CD4-positive, alpha-beta T cell (primary cell): ENCODE results near the gene ABHD1. TPM values are rescaled to one million over a fixed set of nuclear protein-coding genes. Genes with fewer than 3 reads are reported as not detected.

Source experiments
- ATAC-seq: fragments of 200-7000 bp; cut with Tn5 transposase; one replicate; pipeline ENCODE4 v1.10.0; 2022; ENCODE audit warnings: mild to moderate bottlenecking; ENCODE audit not compliant: poor library complexity
- CTCF ChIA-PET: fragments of 350-600 bp; sonication (Branson Sonifier 250); formaldehyde crosslinking; loops from one replicate; lab custom pipeline; 2021; ENCODE audit warnings: antibody characterized with exemption, inconsistent platforms; lab: Charles Lee
- POLR2A ChIA-PET: fragments of 350-600 bp; sonication (Branson Sonifier 250); formaldehyde crosslinking; loops from one replicate; lab custom pipeline; 2021; ENCODE audit warnings: antibody characterized with exemption, inconsistent platforms; lab: Charles Lee
- DNase-seq, 14 experiments: peaks; one replicate each; pipeline ENCODE4 v3.0.0-alpha.2; 2013 to 2020; ENCODE audit warnings: mixed read lengths in 2 of 14
- H3K27ac ChIP-seq, 2 donors: one replicate each; pipeline versions ENCODE4 v1.5.1 to v1.7.0; 2013; ENCODE audit warnings: low read length in 2 of 2, low read depth in 1 of 2, mild to moderate bottlenecking in 1 of 2
- H3K27me3 ChIP-seq, 2 experiments: 1 replicate in 1 of 2; 2 replicates in 1 of 2; pipeline versions ENCODE4 v1.6.1 to v1.7.0; 2013; ENCODE audit warnings: low read length in 2 of 2, control low read depth in 1 of 2, mild to moderate bottlenecking in 1 of 2, moderate library complexity in 1 of 2; ENCODE audit not compliant: insufficient read depth in 2 of 2, control insufficient read depth in 1 of 2
- H3K36me3 ChIP-seq: one replicate; pipeline ENCODE4 v1.6.1; 2013; ENCODE audit warnings: low read length, control low read depth; ENCODE audit not compliant: insufficient read depth
- H3K4me1 ChIP-seq: one replicate; pipeline ENCODE4 v1.6.1; 2013; ENCODE audit warnings: low read length, control low read depth; ENCODE audit not compliant: insufficient read depth
- H3K4me3 ChIP-seq: one replicate; pipeline ENCODE4 v1.5.1; 2013; ENCODE audit warnings: mild to moderate bottlenecking, low read length, moderate library complexity
- H3K9me3 ChIP-seq, 2 experiments: 1 replicate in 1 of 2; 2 replicates in 1 of 2; pipeline versions ENCODE4 v1.6.1 to v1.7.0; 2013; ENCODE audit warnings: low read length in 2 of 2, mild to moderate bottlenecking in 2 of 2, control low read depth in 1 of 2, moderate library complexity in 1 of 2; ENCODE audit not compliant: control insufficient read depth in 1 of 2, insufficient read depth in 1 of 2
- H3K27ac Mint-ChIP-seq: one replicate; pipeline ENCODE4 v1.8.0; 2020; ENCODE audit warnings: mixed read lengths
- H3K27me3 Mint-ChIP-seq: one replicate; pipeline ENCODE4 v1.8.0; 2021; ENCODE audit warnings: mixed read lengths
- H3K36me3 Mint-ChIP-seq: one replicate; pipeline ENCODE4 v1.8.0; 2021; ENCODE audit warnings: low read depth, mixed read lengths
- H3K4me1 Mint-ChIP-seq: one replicate; pipeline ENCODE4 v1.8.0; 2021; ENCODE audit warnings: low read depth, mixed read lengths
- H3K4me3 Mint-ChIP-seq: one replicate; pipeline ENCODE4 v1.8.0; 2020; ENCODE audit warnings: mild to moderate bottlenecking, mixed read lengths
- H3K9me3 Mint-ChIP-seq: one replicate; pipeline ENCODE4 v1.8.0; 2020; ENCODE audit warnings: mixed read lengths
- intact Hi-C, 2 experiments: fragments of 100-400 bp; cut with DNase I in 1 of 2; cut with micrococcal nuclease in 1 of 2; formaldehyde crosslinking; loops; one replicate each; pipeline versions ENCODE4 v1.15.1 to v1.9.0; 2023 to 2025; cut with DNase I, micrococcal nuclease
- total RNA-seq, 174 experiments: library from RNA in 2 of 174; stranded (reverse) in 2 of 174; gene quantifications; one replicate each; pipeline ENCODE4 v1.2.3 and lab custom pipeline; 2021 to 2026
- TF ChIP-seq, protein P1 (sequence below): fragments of 200-600 bp; IDR thresholded peaks from one replicate; pipeline ENCODE4 v1.8.0; 2022; ENCODE audit warnings: antibody characterized with exemption, mild to moderate bottlenecking

The ABHD1 gene
- total RNA-seq, 2 experiments from 2014 or later = 1.0 to 1.3 TPM

DNA sequence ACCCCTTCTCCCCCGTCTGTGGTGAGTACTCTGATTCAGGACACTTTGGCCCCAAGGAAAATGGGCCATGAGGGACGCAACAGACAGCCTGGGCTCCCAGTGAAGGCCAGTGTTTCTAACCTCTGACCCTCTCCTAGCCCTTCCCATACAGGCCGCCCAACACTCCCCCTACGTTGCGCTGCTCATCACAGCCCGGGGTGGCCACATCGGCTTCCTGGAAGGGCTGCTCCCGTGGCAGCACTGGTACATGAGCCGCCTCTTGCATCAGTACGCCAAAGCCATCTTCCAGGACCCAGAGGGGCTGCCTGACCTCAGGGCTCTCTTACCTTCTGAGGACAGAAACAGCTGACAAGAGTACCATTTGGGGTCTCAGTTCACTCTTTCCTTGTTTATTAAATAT, 6.8 kb downstream of the ABHD1 start:
- Histone ChIP-seq H3K4me3 (no peak overlapping the region), H3K4me1 (peaks cover 30% of the 10 kb centered on the region), H3K36me3 (peaks cover 36% of the 10 kb centered on the region), H3K27me3 (no peaks in the 10 kb centered on the region), H3K27ac (no peak overlapping the region), H3K9me3 (no peaks in the 10 kb centered on the region)
- Mint-ChIP-seq H3K27ac (peak overlapping the region; percentile 51), H3K27me3 (no peaks in the 10 kb centered on the region), H3K36me3 (peaks cover 40% of the 10 kb centered on the region), H3K9me3 (no peaks in the 10 kb centered on the region), H3K4me1 (peaks cover 19% of the 10 kb centered on the region), H3K4me3 (peak overlapping the region; percentile 56)
- ATAC-seq = no peak
- TF ChIP-seq, protein P1, sequence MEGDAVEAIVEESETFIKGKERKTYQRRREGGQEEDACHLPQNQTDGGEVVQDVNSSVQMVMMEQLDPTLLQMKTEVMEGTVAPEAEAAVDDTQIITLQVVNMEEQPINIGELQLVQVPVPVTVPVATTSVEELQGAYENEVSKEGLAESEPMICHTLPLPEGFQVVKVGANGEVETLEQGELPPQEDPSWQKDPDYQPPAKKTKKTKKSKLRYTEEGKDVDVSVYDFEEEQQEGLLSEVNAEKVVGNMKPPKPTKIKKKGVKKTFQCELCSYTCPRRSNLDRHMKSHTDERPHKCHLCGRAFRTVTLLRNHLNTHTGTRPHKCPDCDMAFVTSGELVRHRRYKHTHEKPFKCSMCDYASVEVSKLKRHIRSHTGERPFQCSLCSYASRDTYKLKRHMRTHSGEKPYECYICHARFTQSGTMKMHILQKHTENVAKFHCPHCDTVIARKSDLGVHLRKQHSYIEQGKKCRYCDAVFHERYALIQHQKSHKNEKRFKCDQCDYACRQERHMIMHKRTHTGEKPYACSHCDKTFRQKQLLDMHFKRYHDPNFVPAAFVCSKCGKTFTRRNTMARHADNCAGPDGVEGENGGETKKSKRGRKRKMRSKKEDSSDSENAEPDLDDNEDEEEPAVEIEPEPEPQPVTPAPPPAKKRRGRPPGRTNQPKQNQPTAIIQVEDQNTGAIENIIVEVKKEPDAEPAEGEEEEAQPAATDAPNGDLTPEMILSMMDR = no peak
- ChIA-PET CTCF (no interaction called here), POLR2A (no interaction called here)
- DNase-seq = no peak
- intact Hi-C loops = loop anchor here in 1 of 2 experiments (5.0 kb wide), 1 partner anchor 58 kb away; the partner anchor contains the start of gene OST4

DNA sequence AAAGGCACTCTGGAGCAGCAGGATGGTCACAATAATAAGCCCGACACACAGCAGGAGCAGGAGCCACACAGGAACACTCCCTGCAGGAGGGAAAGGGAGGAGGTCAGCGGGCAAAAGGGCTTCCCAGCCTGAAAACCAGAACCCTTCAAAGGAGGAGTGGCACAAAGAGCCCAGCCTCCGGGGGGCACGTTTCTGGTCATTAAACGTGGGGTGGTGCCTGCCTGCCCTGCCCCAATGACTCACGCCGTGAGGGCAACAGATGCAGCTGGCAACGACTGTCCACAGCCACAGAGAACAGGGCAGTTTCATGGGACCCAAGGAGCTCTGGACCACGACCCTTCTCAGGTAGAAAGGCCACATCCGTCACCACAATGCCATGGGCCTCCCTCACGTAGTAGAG, 7.8 kb downstream of the ABHD1 start:
- Histone ChIP-seq H3K9me3 (no peaks in the 10 kb centered on the region), H3K27ac (no peak overlapping the region), H3K4me3 (no peak overlapping the region), H3K36me3 (peaks cover 36% of the 10 kb centered on the region), H3K27me3 (no peaks in the 10 kb centered on the region), H3K4me1 (peaks cover 30% of the 10 kb centered on the region)
- ChIA-PET POLR2A (interaction anchor here (1.2 kb wide), 1 partner anchor 8 kb away, joined by 3 read pairs; the partner anchor contains the start of gene ABHD1), CTCF (interaction anchor here (0.9 kb wide), 1 partner anchor 148 kb away, joined by 3 read pairs; no protein-coding TSS in a partner anchor)
- DNase-seq (no peak), ATAC-seq (no peak)
- TF ChIP-seq, protein P1 = no peak
- Mint-ChIP-seq H3K27me3 (no peaks in the 10 kb centered on the region), H3K4me3 (peak overlapping the region; percentile 46), H3K27ac (no peak overlapping the region), H3K36me3 (peaks cover 40% of the 10 kb centered on the region), H3K9me3 (no peaks in the 10 kb centered on the region), H3K4me1 (peaks cover 19% of the 10 kb centered on the region)
- intact Hi-C loops = loop anchor here in 1 of 2 experiments (5.0 kb wide), 1 partner anchor 59 kb away; the partner anchor contains the start of gene OST4

DNA sequence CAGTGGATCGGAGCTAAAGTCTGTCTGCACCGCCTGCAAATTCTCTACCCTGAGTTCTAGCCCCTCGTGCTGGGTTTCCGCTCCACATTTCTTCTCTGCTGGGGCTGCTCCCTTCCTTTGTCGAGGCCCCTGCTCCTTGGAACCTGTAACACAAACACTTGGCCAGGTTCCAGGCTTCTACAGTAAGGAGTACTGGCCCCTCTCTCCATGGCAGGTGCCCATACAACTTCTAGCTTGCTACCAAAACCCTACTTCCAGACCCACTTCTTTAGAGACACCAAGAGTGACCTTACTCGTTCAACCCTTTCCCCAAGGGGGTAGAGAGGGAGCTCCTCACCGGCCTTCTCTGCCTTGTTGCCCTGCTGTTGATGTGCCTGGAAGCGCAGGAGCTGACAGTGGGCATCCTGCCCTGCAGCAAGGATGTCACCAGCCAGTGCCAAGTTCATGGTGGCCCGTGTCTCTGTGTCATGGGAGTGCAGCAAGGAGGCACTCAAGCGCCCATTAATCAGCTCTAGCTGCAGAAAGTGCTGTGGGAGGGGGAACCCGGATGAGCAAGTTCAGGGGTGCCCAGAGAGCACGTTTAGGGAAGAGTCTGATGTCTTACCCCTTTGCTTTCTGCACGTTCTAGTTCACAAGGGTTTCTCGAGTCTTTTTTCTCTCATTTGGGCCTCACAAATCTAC, 9.7 kb downstream of the ABHD1 start:
- Mint-ChIP-seq H3K36me3 (peaks cover 40% of the 10 kb centered on the region), H3K9me3 (no peaks in the 10 kb centered on the region), H3K27me3 (no peaks in the 10 kb centered on the region), H3K27ac (peak overlapping the region; percentile 94), H3K4me3 (peak overlapping the region; percentile 98), H3K4me1 (peaks cover 19% of the 10 kb centered on the region)
- Histone ChIP-seq H3K36me3 (peaks cover 36% of the 10 kb centered on the region), H3K4me1 (peaks cover 30% of the 10 kb centered on the region), H3K9me3 (no peaks in the 10 kb centered on the region), H3K27me3 (no peaks in the 10 kb centered on the region), H3K27ac (peak overlapping the region in 1 of 2 donors; percentile 55), H3K4me3 (peak overlapping the region; percentile 90)
- POLR2A ChIA-PET = interaction anchor here (1.1 to 3.8 kb wide), 6 partner anchors 9 to 82 kb away, joined by 4 to 56 read pairs (median 10); partner anchors contain the start of genes ABHD1, AGBL5, ATRAID and KHK
- intact Hi-C loops = loop anchor here in 1 of 2 experiments (2.0 to 5.0 kb wide), 2 partner anchors 61 to 85 kb away; partner anchors contain the start of gene OST4
- TF ChIP-seq, protein P1 = no peak
- CTCF ChIA-PET = interaction anchor here (0.5 to 2.6 kb wide), 6 partner anchors 10 to 170 kb away, joined by 3 to 8 read pairs (median 4); partner anchors contain the start of genes ABHD1 and AGBL5
- DNase-seq = peak in 4 of 14 experiments; percentile 20 to 47 (median 34)
- peak; percentile 13 for ATAC-seq
